Gastrocnemius medialis (tissue), 4 donors: ENCODE data around the gene TRAF5.

Experiments used
- POLR2A ChIP-seq, 2 donors: fragments of 450-650 bp; IDR thresholded peaks; one replicate each; pipeline ENCODE4 v1.6.1; 2017; ENCODE audit warnings: antibody characterized with exemption in 2 of 2, mild to moderate bottlenecking in 2 of 2, moderate library complexity in 2 of 2
- TF ChIP-seq, protein P1 (sequence below), 5 experiments: fragments of 450-650 bp in 3 of 5; fragments of 200-600 bp in 2 of 5; sonication (generic) in 2 of 5; IDR thresholded peaks in 4 of 5; conservative IDR thresholded peaks in 1 of 5; 1 replicate in 4 of 5; 2 replicates in 1 of 5; pipeline ENCODE4 v1.5.1; 2016 to 2019; ENCODE audit warnings: antibody characterized with exemption in 5 of 5, mild to moderate bottlenecking in 3 of 5, moderate library complexity in 3 of 5

DNA sequence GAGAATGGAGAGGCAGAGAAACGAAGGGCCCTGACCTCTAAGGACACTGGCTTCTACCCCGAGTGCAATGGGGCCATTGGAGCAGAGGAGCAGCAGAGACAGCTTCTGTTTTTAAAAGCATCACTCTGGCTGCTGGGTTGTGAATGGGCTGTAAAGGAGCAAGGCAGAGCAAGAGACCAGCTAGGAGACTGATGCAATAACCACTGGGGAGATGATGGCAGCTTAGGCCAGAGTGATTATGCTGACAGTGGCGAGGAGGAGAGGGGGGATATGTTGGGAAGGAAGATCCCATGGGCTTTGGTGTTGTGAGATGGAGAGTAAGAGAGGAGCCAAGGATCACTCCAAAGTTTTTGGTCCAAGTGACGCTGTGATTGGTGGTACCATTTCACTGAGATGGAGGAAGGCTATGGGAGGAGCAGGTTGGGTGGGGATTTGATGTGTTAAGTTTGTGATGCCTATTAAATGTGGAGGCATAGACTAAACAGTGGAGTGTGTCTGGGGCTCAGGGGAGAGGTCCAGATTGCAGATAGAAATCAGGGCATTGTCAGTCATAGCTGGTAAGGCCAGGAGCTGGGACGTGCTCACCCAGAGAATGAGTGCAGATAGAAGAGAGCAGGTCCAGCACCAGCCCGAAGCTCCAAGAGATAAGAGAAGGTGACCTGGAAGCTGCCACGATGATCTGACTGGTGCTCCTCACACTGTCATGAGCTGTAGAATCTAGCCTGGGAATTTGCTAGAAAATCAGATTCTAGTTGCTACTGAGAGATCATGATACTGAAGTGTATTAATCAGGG is 11.0 kb downstream of the TRAF5 start:
- TF ChIP-seq, protein P1, sequence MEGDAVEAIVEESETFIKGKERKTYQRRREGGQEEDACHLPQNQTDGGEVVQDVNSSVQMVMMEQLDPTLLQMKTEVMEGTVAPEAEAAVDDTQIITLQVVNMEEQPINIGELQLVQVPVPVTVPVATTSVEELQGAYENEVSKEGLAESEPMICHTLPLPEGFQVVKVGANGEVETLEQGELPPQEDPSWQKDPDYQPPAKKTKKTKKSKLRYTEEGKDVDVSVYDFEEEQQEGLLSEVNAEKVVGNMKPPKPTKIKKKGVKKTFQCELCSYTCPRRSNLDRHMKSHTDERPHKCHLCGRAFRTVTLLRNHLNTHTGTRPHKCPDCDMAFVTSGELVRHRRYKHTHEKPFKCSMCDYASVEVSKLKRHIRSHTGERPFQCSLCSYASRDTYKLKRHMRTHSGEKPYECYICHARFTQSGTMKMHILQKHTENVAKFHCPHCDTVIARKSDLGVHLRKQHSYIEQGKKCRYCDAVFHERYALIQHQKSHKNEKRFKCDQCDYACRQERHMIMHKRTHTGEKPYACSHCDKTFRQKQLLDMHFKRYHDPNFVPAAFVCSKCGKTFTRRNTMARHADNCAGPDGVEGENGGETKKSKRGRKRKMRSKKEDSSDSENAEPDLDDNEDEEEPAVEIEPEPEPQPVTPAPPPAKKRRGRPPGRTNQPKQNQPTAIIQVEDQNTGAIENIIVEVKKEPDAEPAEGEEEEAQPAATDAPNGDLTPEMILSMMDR (IDR thresholded peaks at IDR 0.05 in 4 of 5, conservative IDR thresholded peaks at IDR 0.05 in 1 of 5): no peak
- no peak for TF ChIP-seq POLR2A (IDR thresholded peaks at IDR 0.05)
